Prostate gland (tissue), 2 donors: ENCODE data around the gene CUX1.

ENCODE experiments used
- POLR2A ChIP-seq: fragments of 450-650 bp; IDR thresholded peaks from one replicate; pipeline ENCODE4 v1.6.1; 2016; ENCODE audit warnings: antibody characterized with exemption, mild to moderate bottlenecking
- TF ChIP-seq, protein P1 (sequence below), 4 experiments: fragments of 200-600 bp in 2 of 4; fragments of 450-650 bp in 2 of 4; sonication (generic) in 2 of 4; IDR thresholded peaks; 1 replicate in 3 of 4; 2 replicates in 1 of 4; pipeline ENCODE4 v1.5.1; 2016 to 2019; ENCODE audit warnings: antibody characterized with exemption in 4 of 4, mild to moderate bottlenecking in 2 of 4, moderate library complexity in 2 of 4

DNA sequence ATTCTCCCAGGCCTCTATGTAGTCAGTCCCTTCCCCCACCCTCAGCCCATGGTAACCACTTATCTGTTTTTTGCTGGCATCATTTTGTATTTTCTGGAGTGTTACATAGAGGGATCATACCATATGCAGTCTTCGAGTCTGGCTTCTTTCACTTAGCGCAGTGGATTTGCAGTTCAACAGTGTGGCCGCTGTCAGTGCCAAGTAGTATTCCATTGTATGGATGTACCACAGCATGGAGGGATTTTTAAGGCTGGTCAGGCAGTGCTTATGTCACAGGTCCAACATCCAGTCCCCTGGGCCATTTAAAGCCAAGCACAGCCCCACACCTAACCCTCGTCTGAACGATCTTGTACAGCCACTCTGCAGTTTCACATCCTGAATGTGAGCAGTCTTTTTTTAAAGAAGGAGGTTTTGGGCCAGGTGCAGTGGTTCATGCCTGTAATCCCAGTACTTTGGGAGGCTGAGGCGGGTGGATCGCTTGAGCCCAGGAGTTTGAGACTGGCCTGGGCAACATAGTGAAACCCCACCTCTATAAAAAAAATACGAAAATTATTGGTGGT, 121.8 kb downstream of the CUX1 start:
- TF ChIP-seq POLR2A: no peak
- TF ChIP-seq, protein P1, sequence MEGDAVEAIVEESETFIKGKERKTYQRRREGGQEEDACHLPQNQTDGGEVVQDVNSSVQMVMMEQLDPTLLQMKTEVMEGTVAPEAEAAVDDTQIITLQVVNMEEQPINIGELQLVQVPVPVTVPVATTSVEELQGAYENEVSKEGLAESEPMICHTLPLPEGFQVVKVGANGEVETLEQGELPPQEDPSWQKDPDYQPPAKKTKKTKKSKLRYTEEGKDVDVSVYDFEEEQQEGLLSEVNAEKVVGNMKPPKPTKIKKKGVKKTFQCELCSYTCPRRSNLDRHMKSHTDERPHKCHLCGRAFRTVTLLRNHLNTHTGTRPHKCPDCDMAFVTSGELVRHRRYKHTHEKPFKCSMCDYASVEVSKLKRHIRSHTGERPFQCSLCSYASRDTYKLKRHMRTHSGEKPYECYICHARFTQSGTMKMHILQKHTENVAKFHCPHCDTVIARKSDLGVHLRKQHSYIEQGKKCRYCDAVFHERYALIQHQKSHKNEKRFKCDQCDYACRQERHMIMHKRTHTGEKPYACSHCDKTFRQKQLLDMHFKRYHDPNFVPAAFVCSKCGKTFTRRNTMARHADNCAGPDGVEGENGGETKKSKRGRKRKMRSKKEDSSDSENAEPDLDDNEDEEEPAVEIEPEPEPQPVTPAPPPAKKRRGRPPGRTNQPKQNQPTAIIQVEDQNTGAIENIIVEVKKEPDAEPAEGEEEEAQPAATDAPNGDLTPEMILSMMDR (IDR thresholded peaks at IDR 0.05): no peak
